PC-3 (cell line): Measurements from ENCODE around the gene SLC12A2.

Experiments
- CTCF ChIP-seq: fragments of 300-600 bp; sonication (generic); conservative IDR thresholded peaks from 2 replicates; pipeline ENCODE4 v1.5.1; 2017; ENCODE audit warnings: antibody characterized with exemption, low read depth, mild to moderate bottlenecking, low read length
- EZH2 ChIP-seq: fragments of 300-600 bp; sonication (generic); IDR thresholded peaks from one replicate; pipeline ENCODE4 v1.6.1; 2017; ENCODE audit warnings: antibody characterized with exemption, mild to moderate bottlenecking, low read length; ENCODE audit not compliant: unreplicated experiment
- EZH2phosphoT487 ChIP-seq: fragments of 300-600 bp; sonication (generic); IDR thresholded peaks from 2 replicates; pipeline ENCODE4 v1.6.1; 2018; ENCODE audit warnings: mild to moderate bottlenecking, antibody characterized with exemption, low read length, borderline replicate concordance

GRCh38 chr5:128097781-128098180, 14.2 kb downstream of the SLC12A2 start:
- no peak for TF ChIP-seq CTCF
- TF ChIP-seq EZH2phosphoT487 = no peak
- no peak for TF ChIP-seq EZH2
